T-helper 22 cell (primary cell): ENCODE data around the gene TPPP.

Experiments used
- DNase-seq: peaks from one replicate; pipeline ENCODE4 v3.0.0-alpha.2; 2020; ENCODE audit warnings: low read depth

Gene TPPP

DNA sequence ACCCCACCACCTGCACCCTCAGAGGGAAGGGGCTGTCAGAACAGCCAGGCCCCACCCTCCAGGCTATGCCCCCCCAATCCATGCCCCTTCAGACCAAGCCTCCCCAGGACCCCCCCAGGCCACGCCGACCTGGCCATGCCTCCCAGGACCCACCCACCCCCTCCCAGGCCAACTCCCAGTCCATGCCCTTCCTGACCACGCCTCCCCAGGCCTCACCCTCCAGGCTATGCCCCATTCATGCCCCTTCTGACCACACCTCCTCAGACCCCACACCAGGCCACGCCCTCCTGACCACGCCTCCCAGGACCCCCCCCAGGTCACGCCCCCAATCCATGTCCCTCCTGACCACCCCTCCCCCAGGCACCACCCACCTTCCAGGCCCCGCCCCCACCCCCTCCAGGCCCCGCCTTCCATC, 27.6 kb downstream of the TPPP start:
- DNase-seq = no peak

DNA sequence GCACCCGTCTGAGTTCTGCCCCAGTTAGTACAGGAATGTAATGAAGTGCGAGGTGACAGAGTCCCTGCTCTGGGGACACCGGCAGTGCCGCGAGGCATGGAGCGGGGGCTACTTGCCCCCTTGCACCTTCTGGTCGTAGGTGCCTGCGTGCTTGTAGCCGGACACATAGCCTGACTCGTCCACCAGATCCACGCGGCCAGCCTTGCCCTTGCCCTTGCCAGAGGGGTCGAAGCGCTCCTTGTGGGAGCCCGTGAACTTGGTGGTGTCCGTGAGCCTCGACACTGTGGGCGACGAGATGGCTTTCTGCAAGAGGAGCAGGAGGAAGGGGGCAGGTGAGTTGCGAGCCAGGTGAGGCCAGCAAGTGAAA, 28.2 kb downstream of the TPPP start:
- DNase-seq = no peak

DNA sequence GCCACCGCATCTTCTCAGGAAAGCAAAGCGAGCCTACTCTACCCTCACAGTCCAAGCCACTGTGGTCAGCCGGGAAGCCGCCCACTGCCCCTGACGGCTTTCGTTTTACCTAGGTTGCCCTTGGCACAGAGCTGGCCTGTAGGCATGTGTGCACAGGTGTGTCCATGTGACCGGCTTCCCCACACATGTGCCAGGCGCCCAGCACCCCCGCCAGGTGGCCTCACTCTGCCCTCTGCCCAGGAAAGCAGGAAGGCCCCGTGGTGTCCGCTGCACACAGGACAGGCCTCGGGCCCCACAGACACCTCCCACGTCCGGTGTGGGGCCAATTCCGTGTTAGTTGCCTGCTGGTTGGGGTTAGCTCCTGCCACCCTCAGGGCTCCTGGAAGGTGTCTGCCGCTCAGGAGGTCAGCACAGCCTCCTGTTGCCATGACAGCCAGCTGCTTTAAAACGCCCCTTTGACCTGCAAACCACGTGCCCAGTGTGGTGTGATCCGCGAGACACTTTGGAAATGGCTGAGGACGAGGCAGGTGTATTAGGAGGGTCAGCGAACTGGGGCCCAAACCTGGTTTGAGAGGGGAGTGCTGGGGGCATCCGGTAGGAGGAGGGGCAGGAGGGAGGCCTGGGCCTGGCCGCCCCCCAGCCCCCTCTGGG, 28.7 kb downstream of the TPPP start:
- DNase-seq = no peak

DNA sequence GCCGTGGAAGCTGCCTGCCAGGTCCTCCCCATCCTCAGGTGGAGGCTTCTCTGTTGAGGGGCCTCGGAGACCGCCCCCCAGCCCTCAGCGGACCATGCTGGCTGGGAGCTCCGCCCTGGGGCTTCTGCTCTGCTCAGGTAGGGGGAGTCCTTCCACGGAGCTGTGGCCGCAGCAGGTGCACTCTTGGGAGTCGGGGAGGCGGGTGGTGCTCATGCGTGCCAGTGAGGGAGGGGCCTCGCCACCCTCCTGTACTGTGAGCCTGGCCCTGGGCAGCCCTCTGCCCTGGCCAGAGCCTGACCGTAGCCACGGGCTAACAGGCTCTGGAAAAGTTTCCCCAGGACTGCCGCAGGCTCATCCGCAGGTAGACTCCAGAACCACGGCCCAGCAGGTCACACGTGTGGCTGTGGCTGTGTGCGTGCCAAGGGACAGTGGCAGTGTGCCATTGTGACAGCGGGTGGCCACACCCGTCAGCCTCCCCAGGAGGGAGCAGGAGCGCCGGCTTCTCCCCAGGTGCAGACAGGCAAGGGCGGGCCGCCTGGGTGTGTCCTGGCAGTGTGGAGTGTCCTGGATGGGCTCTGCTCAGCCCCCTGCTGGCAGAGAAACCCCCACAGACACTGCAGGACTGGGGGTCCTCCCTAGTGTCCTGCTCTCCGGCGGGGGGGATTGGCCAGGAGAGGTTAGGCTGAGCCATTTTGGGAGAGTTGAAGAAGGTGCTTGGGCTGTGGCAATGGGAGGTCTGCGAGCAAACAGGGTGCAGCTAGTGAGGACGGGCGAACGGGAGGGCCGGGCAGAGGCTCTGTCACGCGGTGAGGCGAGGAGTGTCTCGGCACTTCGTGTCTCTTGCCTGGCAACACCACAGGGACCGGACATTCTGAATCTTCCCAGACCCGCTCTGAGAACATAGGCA, 29.5 kb downstream of the TPPP start:
- no peak for DNase-seq

DNA sequence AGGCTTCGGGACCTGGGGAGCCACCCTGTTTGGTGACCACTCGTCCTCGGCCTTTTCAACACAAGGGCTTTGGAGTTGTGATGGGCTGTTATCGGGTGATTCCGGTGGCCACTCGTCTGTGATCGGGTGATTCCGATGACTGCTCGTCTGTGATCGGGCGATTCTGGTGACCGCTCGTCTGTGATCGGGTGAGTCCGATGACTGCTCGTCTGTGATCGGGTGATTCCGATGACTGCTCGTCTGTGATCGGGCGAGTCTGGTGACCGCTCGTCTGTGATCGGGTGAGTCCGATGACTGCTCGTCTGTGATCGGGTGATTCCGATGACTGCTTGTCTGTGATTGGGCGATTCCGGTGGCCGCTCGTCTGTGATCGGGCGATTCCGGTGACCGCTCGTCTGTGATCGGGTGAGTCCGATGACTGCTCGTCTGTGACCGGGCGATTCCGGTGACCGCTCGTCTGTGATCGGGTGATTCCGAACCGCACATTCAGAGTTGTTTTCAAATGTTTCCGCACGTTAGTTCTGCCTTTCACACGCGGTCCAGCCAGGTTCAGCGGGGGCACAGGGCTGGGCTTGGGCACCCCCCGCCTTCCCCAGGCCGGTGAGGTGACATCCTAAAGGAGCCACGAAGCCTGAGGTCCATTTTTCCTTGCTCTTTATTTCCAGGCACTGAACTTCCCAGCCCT, 30.3 kb downstream of the TPPP start:
- no peak for DNase-seq

DNA sequence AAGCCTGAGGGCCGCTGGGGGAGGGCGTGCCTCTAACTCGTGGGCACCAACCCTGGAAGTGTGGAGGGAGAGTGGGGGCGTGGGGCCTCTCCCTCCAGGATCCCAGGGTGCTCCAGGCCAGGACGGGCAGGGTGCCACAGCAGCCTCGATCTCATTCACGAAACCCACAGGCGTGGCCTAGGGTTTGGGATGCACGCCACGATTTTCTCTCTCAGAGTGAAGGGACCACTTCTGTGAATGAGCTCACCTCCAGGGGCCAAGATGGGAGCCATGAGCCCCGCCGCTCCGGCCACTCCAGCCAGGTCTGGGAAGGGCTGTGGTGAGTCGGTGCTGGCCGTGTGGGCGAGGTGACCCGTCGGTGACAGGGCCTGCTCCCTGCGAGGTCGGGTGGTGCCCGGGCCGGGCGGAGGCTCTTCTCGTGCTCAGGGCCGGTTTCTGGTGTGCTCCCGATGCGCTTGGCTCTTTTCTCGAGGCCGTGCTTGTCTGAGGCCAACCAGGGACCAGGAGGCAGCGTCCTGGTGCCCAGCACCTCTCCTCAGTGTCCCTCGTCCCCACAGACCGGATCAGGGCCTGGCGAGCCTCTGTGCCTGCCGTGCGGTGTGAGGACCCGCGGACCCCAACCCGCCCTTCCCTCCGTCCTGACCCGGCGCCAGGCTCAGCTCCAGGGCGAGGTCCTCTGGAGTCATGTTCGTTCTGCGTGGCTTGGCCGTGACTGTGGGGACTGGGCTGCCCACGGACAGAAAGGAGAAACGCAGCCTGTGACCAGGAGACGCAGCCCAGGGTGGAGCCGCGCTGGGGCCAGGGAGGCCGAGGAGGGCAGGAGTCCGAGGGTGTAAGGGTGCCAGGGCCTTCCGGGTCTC, 31.0 kb downstream of the TPPP start:
- DNase-seq = no peak

DNA sequence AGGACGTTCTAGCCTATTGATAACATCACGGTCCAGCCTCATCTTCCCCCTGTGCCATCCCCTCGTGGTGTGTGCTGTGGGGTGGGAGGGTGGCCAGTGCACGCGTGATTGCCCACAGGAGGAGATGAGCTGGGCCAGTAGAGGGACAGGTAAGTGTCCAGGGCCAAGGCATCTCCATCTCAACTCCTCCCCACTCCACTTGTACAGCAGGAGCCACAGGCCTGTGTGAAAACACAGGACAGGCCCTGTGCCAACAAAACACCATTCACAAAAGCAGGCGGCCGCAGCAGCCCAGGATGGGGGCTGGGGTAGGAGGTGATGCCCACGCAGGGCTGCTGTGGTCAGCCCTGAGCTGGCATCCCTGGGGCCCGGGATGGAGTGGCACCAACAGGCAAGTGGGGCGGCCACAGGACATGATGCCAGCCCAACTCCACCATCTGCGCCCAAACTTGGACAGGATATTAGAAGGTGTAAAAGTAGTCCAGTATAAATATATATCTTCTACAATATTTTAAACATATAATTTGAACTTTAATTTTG, 32.6 kb downstream of the TPPP start:
- no peak for DNase-seq

DNA sequence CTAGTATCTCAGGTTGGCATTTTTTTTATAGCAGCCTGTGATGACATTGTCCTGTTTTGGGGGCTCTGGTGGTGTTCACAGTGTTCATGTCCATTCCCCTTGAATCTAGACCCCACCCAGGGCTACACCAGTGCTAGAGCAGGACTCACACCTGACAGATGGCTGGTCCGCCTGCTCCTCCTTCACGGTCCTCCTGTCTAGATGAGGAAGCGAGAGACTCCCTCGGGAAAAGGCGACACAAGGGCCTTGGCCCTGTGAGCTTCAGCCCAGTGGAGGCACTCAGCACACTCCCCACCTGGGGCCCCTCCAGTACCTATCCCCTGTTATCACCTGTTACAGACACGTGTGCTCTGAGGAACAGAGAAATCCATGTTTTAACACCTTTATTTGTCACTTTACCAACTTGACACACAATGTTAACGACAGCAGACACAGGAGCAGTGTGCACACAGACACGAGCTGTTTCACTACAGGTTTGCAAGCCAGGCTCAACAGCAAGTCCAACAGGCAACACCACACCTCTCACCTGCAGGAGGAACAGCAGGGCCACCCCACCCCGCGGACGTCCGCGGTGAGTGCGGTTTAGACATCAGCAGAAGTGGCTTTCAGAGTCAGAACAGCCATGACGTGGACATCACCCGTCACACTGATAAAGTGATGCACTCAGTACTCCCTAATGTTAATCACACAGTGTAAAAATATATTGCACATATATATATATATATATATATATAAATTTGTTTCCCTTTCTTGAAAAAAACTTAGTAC, 33.5 kb downstream of the TPPP start:
- DNase-seq = no peak

DNA sequence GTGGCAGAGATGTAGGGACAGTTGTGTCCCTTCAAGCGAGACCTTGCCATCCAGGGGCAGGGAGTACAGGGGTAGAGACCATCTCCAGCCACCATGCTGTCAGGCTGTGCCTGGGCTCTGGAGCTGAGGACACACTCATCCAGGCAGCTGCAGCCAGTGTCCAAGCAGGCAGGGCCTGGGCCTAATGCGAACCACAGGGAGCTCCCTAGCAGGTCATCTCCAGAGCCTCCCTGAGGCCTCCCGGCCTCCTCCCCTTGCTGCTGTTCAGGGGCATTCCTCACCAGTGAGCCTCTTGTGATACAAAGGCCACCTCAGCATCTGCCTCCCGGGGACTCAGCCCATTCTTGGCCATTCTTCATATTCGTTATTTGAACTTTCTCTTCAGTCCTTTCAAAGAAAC, 35.0 kb downstream of the TPPP start:
- no peak for DNase-seq

DNA sequence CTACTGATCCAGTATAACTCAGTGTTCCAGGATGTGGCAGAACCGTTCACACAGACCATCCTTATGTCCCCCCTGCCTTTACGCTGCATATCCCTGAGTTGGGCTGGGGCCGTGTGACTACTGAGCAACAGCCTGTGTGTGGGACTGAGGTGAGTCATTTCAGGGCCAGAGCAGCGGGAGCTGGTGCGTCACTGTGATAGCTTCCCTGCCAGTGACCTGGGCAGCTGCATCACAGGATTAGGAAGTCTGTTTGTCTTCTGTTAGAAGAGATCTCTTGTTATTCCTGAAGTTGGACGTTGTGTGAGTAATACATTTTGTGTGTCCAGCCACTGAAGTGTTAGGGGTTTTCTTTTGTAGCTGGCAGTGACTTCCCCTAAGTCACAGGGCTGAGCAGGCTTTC, 35.6 kb downstream of the TPPP start:
- no peak for DNase-seq

DNA sequence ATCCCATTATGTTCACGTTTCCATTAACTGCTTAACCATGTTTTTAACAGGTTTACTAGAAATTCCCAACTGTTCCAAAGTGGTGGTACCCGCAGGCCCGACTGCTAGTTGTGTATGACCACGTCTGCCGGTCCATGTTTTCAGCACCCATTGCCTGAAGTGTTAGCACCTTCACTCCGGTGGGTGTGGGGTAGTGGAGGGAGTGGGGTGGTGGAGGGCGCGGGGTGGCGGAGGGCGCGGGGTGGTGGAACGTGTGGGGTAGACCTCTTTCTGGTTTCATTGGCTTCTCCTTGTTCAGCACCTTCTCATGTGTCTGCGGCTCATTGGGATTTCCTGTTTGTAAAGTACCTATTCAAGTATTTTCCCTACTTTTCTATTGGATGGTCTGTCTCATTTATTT, 37.7 kb downstream of the TPPP start:
- DNase-seq = no peak

DNA sequence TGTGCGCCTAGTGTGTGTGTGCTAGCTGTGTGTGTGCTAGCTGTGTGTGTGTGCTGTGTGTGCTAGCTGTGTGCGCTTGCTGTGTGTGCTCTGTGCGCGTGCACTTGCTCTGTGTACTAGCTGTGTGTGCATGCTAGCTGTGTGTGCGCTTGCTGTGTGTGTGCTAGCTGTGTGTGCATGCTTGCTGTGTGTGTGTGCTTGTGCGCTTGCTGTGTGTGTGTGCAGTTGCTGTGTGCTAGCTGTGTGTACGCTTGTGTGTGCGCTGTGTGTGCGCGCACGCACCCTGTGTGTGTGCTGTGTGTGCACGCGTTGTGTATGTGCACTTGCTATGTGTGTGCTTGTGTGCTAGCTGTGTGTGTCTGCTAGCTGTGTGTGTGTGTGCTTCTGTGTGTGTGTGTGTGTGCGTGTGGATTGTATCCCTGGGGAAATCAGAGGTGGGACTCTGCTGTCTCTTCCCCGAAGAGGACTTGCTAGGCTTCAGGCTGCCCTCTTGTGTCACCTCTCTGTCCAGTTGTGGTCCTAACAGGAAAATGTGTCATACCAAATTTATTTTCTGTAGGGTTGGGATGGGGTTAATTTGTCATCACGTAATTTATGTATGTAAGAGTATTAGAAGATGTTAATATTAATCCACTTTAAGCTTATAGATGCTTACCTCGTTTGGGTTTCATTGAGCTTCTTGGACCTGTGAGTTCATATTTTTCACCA, 38.9 kb downstream of the TPPP start:
- no peak for DNase-seq

DNA sequence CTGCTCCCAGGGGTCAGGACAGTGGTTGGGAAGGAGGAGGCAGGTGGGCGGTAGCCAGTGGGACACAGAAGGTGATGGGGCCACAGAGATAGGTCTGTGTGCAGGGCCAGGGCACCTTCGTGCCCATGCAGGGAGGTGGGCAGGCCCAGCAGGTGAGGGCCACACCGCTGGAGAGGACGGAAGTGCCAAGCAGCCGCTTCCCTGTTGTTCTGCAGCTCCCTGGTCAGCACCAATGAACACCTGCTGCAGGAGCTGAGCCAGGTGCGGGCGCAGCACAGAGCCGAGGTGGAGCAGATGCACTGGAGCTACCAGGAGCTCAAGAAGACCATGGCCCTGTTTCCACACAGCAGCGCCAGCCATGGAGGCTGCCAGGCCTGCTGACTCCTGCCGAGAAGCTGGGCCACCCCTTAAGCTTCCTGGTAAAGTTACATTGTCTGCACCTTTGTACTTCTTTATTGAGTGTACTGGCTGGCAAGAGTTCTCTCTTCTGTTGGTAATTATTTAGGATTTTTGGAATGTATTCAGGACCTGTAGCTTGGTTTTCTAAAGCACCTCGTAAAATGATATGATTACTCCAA, 40.3 kb downstream of the TPPP start:
- DNase-seq = no peak

DNA sequence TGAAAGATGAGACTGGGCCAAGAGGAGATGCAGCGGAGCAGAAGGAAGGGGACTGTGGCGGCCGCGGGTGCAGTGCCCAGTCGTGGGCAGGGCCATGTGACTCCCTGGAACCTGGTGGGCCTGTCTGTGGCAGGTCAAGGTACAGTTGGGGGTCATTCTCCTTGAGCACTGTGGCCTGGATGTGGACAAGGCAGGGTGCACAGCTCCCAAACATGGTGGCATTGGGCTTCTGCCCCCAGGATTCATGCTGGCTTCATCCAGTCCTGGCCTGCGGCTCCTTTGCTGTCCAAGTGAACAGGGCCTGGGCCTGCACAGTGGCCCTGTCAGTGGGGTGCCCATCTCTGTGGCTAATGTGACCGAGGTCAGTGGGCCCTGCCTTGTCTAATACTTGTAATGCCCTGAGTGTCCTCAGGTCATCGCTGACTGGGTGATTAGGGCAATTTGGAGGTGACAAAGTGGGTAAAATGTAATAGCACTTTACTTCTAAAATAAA, 41.1 kb downstream of the TPPP start:
- no peak for DNase-seq

DNA sequence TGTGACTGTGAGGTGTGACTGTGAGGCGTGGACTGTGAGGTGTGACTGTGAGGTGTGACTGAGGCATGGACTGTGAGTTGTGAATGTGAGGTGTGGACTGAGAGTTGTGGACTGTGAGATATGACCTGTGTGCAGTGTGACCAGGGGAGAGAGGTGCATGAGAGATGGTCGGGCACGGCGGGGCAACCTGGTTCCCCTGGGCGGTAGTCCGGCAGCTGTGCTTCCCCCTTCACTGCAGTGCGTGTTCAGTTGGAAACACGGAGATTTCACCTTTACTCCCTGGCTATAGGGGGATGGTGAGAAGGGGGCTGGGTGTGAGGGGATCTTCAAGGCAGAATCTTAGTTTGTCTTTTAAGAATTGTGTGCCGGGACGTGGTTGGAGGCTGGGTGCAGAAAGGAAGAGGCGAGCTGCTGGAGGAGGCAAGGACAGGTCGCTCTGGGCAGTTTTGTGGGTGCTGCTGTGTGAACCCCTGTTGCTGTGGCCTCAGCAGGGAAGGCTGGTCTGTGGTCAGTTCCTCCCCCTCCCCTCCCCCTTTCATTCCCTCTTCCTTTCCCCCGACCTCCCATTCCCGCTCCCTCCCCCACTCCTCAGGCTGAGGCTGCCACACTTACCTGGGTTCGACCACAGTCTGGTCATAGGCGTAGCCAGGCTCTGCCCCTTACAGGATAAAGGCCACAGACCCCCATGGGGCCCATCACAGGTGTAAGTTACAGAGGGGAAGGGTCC, 41.7 kb downstream of the TPPP start:
- no peak for DNase-seq

DNA sequence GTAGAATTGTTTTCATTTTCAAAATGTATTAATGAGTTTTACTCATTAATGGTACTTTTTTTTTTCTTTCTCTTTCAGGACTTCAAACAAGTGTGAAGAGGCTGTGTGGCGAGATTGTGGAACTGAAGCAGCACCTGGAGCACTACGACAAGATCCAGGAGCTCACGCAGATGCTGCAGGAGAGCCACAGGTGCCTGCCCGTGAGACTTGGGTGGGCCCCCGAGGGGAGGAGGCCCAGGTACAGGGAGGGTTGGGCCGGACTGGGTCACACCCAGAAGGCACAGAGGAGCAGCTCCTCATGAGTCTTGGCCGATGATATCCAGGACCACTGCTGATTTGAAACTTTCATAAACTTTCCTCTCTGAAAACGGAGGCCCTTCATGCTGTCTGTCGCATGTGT, 45.4 kb downstream of the TPPP start:
- no peak for DNase-seq

DNA sequence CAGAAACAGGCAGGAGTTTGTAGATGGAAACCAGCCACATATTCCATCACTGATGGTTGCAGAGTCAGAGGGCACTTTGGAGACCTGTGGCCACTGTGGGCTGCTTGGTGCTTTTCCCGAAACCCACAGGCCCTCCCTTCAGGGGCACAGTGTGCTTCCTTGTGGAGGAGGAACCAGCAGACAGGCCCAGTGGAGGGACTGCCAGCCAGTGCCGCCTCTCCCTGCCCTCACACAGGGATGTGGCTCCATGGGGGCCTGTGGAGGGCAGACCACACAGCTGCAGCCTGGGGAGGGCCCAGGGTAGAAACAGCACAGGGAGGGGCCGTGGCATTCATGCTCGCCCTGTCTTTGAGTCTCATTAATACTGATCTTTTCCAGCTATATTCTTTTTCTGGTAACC, 45.8 kb downstream of the TPPP start:
- no peak for DNase-seq

DNA sequence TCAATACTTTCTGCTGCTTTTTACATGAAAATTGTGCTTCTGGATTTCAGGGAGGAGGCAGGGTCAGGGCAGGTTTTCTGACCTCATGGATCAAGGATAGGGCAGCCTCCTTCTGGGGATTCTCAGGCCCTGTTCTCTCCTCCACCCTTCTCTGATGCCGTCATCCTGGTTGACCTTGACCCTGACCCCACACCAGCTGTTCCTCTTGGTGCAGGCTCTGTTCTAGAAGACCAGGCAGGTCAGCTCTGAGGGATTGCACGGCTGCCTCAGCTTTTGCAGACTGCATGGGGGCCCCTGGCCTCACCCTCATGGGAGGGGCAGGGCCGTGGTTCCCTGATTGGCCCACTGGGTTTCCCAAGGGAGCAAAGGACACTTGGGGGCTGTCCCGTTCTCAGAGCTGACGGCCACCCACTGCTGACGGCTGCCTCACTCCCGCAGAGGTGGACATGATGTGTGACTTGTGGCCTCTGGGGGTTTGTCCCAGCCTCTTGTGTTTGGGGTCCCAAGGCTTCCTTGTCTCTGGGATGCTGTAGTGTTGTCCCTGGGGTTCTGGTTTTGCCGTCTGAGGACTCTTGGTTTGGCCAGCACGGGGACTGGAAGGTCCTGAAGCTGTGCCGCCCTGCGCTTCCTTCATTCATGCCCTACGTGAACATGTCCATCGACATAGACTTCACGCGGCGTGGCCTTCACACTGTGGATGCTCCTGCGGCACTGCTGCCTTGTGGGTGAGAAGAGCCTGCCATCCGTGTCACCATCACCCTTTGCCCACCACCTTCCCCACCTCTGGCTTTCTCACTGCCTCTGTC, 46.6 kb downstream of the TPPP start:
- DNase-seq = no peak
